AG08395 (cell line): ENCODE results near the gene URB1.

Experiments used
- DNase-seq: peaks from one replicate; pipeline ENCODE4 v3.0.0; 2012; ENCODE audit warnings: mixed read lengths, low spot score

The URB1 gene

DNA sequence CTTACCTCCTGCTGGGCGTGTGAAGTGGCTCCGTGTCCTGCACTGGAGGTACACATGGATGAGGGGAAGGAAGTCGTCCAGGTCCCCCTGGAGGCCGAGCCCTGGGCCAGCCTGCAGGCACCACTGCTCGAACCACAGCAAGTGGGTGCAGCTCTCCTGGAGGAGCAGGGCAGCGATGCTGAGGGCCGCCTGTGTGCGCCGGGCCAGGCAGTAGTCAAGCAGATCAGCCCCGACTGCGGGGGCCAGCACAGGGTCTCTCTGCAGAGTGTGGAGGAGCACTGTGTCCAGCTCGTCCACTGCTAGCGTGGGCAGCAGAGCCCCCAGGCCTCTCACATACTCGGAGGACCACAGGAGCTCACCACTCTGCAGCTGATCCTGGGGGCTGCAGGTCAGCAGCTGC, 45.9 kb downstream of the URB1 start:
- DNase-seq = no peak

DNA sequence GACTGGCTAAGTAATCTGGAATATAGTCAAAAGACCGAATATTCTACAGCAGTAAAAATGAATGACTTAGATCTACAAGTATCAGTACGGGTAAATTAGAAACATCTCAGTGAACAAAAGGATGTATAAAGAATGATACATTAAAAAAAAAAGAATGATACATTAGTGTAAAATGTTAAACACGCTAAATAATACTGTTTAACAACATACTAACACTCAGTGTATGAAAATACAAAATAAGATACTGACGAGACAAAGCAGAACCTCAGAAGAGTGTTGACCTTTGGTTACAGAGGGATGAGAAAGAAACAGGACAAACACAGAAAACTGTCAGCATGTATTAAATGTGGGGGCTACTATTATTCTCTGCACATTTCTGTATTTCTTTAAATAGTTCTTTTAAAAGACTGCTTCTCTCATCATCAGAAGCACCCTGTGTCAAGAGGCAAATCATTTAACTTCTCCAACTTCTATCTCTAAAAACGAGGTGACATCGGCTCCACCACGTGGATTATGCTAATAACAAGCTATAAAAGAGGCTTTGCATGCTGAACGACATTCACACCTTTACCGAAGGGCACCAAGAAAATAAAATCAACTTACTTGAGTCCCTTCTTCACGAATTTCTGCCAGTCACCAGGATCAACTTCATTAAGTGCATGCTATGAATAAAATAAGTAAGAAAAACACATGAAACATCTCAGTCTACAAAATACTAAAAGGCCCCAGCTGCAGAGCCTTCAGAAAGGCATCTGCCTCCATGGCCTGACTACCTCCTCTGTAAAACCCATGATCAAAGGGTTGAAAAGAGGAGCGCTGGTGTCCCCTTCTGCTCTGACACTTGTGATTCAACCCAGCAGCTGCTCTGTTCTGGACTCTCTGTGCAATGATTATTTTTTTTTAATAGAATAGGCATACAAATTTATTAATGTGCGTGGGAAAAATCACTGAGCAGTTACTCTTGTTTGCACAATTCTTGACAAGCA, 51.7 kb downstream of the URB1 start:
- DNase-seq = no peak

GRCh38 chr21:32338209-32338921, 54.4 kb downstream of the URB1 start:
- DNase-seq = no peak

DNA sequence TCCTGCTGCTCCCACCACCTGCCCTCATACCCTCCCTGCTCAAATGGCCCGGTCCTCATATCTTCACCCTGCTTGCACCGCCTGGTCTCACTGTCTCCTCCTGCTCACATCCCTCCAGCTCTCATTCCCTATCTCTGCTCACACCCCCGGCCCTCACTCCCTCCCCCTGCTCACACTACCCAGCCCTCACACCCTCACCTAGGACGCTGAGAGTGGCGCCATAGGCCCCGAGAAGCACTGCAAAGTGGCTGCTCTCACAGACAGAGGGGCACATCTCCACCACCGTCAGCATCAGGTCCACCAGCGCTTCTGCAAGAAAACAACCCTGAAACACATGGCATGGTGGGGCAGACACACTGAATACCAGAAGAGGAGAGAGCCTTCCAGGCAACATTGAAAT, 55.6 kb downstream of the URB1 start:
- no peak for DNase-seq

DNA sequence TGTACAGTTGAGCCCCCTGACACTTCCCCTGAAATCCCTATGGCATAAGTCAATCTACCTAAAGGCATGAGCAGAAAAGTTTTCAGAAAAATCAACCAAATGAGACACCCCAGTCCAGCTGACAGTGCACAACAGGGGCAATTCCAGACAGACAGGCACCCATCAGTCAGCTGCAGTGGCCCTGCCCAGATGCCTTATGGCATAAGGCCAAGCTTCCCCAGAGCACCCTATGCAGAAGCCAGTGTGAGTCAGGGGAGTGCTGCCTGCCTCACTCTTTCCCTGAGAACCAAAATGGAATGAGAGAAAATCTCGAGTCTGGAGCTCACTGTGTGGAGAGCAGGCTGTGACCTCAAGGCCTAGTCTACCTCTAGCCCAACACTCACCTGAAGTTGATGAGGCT, 56.1 kb downstream of the URB1 start:
- DNase-seq = peak; percentile 63

GRCh38 chr21:32335601-32336575, 56.9 kb downstream of the URB1 start:
- DNase-seq = peak; percentile 62

- DNase-seq = peak; percentile 73
Observed at GRCh38 chr21:32334980-32335531, 57.8 kb downstream of the URB1 start.

- no peak for DNase-seq
Observed at GRCh38 chr21:32333953-32334673, 58.7 kb downstream of the URB1 start.

DNA sequence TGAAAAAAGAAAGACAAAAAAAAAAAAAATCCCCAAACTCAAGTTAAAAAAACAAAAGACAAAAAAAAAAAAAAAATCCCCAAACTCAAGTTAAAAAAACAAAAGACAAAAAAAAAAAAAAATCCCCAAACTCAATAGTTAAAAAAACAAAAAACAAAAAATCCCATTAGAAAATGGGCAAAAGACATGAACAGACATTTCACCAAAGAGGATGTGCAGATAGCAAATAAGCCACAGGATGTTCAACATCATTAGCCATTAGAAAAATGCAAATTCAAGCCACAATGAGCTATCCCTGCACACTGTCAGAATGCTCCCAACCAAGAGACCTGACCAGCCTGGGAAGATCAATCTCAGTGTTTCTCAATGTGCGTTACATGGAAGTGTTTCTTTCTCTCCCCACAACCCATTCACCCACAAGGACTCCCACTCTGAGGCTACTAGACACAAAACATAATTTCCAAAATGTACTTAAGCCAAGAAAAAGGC, 60.3 kb downstream of the URB1 start:
- DNase-seq = no peak

GRCh38 chr21:32331444-32332305, 61.1 kb downstream of the URB1 start:
- no peak for DNase-seq

- no peak for DNase-seq
Observed at GRCh38 chr21:32330784-32331311, 62.0 kb downstream of the URB1 start.

- DNase-seq = peak; percentile 69
Observed at GRCh38 chr21:32329776-32330175, 63.0 kb downstream of the URB1 start.

GRCh38 chr21:32329331-32329730, 63.5 kb downstream of the URB1 start:
- DNase-seq = peak; percentile 77

- DNase-seq = peak; percentile 63
Observed at GRCh38 chr21:32328595-32328994, 64.2 kb downstream of the URB1 start.

GRCh38 chr21:32325706-32326105, 67.1 kb downstream of the URB1 start:
- no peak for DNase-seq

DNA sequence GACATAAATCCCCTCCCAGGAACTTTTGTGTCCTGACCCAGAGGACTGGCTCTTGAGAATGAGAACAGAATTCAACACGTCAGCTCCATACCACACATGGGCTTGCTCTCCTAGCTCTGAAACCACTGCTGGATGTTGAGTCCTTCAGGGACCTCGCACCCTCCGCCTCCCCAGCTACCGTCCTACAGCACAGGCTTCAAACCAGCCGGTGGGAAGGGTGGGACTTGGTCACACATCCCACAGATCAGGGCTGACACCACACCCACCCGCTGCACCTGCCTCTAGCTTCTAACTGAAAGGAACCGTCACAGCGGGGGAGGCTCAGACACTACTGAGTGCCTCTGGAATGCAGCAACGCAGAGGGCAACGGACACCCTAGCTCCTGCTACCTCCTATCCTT, 70.1 kb downstream of the URB1 start:
- DNase-seq = no peak

GRCh38 chr21:32322103-32322502, 70.7 kb downstream of the URB1 start:
- no peak for DNase-seq

DNA sequence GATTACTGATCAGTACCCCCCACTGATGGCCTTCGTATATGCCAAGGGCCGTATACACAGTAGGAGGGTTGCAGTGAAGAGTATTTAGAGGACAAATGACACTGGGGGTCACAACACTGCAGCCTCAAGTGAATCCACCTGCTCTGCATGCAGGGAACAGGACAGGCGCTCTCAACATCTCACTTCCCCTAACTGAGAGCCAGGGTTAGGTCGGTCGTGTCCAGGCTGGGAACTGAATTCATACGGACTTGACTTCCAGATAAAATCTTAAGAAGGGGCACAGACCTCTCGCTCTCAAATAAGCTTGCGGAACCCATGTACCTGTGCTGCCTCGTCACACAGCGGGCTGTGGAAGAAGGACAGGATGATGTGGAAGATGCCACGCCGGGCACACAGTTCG, 71.3 kb downstream of the URB1 start:
- DNase-seq = no peak

DNA sequence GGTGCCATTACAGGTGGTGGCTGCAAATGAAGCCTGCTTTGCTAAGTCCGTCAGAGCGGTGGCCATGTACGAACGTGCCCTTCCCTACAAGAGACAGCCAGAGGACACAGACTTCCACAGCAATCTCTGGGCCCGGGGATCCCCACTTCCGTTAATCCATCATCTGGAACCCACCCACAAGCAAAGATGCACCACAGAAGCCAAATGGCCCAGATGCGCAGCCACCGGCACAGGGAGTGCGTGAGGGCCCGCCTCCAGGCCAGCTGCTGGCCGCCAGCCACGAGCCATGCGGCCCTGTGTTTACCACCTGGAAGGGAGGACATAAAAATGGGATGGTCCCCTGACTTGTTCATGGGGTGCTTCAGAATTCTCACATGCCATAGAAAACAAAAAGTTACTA, 72.1 kb downstream of the URB1 start:
- no peak for DNase-seq

GRCh38 chr21:32320059-32320458, 72.8 kb downstream of the URB1 start:
- no peak for DNase-seq
